Sigmoid colon (tissue), 4 donors: ENCODE data around the gene ARHGEF28.

Experiments
- EP300 ChIP-seq, 4 donors: sonication (generic); formaldehyde crosslinking; IDR thresholded peaks; one replicate each; pipeline ENCODE4 v1.6.1; 2017; ENCODE audit warnings: antibody characterized with exemption in 4 of 4
- TF ChIP-seq, protein P1 (sequence below), 4 experiments: fragments of 450-650 bp in 3 of 4; fragments of 200-600 bp in 1 of 4; IDR thresholded peaks; one replicate each; pipeline ENCODE4 v1.5.1; 2016 to 2019; ENCODE audit warnings: antibody characterized with exemption in 4 of 4, mild to moderate bottlenecking in 3 of 4, moderate library complexity in 2 of 4

DNA sequence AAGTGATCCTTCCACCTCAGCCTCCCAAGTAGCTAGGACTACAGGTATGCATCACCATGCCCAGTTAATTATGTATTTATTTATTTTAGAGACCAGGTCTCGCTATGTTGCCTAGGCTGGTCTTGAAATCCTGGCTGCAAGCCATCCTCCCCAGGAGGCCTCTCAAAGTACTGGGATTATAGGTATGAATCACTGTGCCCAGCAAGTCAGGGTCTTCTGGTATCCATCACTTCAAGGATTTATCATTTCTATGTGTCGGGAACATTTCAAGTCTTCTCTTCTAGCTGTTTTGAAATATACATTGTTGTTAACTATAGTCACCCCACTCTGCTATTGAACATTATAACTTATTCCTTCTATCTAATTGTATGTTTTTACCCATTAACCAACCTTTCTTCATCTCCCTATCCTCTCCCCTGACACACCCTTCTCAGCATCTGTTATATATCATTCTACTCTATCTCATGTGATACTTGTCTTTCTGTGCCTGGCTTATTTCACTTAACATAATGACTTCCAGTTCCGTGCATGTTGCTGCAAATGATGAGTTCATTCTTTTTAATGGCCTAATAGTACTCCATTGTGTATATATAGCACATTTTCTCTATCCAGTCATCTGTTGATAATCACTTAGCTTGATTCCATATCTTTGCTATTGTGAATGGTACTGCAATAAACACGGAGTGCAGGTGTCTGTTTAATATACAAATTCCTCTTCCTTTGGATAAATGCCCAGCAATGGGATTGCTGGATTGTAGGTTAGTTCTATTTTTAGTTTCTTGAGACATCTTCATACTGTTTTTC lies 34.1 kb upstream of the ARHGEF28 start:
- TF ChIP-seq, protein P1, sequence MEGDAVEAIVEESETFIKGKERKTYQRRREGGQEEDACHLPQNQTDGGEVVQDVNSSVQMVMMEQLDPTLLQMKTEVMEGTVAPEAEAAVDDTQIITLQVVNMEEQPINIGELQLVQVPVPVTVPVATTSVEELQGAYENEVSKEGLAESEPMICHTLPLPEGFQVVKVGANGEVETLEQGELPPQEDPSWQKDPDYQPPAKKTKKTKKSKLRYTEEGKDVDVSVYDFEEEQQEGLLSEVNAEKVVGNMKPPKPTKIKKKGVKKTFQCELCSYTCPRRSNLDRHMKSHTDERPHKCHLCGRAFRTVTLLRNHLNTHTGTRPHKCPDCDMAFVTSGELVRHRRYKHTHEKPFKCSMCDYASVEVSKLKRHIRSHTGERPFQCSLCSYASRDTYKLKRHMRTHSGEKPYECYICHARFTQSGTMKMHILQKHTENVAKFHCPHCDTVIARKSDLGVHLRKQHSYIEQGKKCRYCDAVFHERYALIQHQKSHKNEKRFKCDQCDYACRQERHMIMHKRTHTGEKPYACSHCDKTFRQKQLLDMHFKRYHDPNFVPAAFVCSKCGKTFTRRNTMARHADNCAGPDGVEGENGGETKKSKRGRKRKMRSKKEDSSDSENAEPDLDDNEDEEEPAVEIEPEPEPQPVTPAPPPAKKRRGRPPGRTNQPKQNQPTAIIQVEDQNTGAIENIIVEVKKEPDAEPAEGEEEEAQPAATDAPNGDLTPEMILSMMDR (IDR thresholded peaks at IDR 0.05) = no peak
- no peak for TF ChIP-seq EP300 (IDR thresholded peaks at IDR 0.05)
